T1000 (cell line): Measurements from ENCODE around the gene MAPK8.

Experiments used
- DNase-seq: peaks from one replicate; lab custom pipeline; 2025; ENCODE audit warnings: mixed read lengths; lab: John Stamatoyannopoulos, UW

MAPK8 gene

DNA sequence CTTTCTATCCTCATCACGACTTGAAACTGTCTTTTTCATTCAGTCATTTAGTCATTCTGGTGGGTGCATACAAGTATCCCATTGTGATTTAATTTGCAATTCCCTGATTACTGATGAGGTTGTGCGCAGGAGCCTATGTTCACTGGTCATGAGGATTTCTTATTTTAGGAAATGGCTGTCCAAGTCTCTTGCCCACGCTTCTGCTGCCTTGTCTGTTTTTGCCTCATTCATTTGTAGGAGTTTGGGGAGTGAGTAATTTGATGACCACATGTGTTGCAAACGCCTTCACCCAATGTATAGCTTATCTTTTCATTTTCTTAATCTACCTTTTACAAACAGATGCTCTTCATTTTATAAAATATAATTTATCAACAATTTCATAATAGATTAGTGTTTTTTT, 171.1 kb downstream of the MAPK8 start:
- DNase-seq, result no peak

DNA sequence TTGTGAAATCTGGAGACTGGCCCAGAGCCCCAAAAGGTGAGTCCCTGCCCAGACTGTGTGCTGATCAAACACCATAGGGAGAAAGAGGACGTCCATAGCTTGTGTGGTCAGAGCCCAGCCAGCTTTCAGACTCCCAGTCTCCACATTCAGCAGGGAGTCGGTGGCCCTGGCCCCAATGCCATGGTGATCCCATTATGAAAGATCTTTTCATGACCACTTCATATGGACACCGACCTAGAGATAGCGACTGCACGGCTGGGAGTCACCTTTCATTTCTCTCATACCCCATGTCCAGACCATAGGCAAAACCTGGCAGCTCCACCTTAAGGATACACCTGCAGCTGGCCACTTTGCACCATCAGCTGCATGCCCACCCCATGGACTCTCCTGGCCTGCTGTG, 172.0 kb downstream of the MAPK8 start:
- DNase-seq, result no peak

DNA sequence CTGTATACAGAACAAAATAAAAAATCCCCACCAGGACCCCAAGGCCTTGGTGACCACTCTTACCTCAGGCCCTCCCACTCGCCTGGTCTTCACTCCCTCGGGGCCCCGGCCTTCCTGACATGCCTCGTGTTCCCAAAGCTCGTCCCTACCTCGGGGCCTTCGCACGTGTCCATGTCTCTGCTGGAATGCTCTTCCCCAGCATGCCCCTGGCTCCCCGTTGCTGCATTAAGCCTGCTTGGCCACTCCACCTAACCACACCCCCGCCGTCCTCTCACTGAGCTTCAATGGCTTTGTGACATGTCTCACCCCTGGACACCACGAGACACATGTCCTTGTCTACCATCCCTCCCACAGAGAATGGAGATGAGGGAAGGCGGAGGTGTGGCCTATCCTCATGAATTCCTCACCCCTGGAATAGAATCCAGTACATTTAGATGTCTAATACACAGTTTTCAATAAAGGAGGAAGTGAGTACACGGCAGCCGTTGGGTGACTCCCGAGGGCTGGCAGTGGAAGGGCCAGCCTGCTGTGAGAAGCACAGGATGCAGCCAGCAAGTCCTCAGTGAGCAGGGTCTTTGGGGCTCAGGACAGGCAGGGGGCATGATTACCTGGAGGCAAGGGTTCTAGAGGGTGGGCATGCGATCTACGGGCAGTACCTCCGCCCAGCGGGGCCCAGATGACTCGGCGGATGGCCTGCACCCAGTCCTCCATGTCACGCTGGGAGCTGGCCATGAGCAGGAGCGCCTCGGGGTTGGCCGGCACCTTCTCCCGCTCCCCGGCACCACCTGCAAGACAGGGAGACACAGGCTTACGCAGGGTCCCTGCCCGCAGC, 172.7 kb downstream of the MAPK8 start:
- no peak for DNase-seq

GRCh38 chr10:48480397-48481374, 174.2 kb downstream of the MAPK8 start:
- DNase-seq, result no peak

DNA sequence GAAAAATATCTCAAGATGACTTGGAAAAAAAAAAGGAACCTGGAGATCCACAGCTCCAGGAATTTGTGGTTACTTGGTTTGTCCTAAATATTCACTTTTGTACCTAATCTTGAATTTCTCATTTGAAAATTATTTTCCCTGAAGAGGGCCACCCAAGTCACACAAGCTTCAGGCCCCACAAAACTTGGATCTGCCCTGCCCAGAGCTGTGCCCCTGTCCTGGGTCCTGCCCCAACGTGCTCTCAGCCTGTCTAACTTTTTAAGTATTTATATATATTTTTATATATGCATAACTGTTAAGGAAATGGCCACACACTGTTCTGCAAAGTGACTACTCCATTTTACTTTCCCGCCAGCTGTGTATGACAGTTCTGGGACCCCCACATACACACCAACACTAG, 174.9 kb downstream of the MAPK8 start:
- no peak for DNase-seq

DNA sequence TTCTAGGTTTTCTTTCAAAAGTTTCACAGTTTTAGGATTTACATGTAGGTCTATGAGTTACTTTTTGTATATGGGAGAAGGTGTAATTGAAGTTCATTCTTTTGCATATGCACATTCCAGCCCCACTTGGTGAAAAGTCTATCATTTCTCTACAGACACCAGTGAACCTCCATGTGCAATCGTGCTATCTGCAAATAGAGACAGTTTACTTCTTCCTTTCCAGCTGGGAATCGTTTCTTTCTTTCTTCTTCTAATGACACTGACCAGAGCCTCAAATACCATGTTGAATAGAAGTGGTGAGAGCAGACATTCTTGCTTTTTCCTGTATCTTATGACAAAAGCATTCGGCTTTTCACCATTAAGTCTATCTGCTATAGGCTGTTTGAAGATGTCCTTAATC, 175.7 kb downstream of the MAPK8 start:
- no peak for DNase-seq

DNA sequence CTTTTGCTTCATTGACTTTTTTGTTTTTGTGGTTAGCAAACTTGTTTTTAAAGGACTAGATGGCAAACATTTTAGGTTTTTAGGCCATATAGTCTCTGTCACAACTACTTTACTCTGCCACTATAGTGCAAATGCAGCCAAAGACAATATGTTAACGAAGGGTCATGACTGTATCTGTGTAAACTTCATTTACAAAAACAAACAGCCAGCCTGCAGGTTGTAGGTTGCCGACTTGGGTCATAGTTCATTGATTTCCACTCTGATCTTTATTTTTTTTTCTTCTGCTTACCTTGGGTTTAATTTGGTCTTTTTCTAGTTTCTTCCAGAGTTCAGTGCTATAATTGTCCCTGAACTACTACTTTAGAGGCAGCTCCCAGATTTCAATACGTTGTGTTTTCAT, 178.4 kb downstream of the MAPK8 start:
- no peak for DNase-seq

GRCh38 chr10:48485711-48486110, 179.2 kb downstream of the MAPK8 start:
- no peak for DNase-seq

DNA sequence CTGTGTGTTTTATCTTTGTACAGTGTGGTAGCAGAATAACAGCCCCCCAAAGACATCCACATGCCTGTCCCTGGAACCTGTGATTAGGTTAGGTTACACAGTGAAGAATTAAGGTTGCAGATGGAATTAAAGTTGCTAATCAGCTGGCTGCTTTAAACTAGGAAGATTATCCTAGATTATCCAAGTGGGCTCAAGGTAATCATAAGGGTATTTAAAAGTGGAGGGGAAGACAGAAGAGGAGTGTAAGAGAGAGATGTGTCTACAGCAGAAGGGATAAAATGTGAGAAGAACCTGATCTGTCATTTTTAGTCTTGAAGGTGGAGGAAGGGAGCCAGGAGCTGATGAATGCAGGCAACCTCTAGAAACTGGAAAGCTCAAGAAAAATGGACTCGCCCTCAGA, 180.8 kb downstream of the MAPK8 start:
- no peak for DNase-seq
